LNCaP clone FGC (cell line): ENCODE results near the gene CTBP2.

Experiments used
- DNase-seq: peaks from one replicate; pipeline ENCODE4 v3.0.0-alpha.2; 2011; ENCODE audit warnings: low read depth
- H3K4me3 ChIP-seq: 2 replicates; pipeline ENCODE4 v1.5.1; 2011; ENCODE audit warnings: mild to moderate bottlenecking, low read depth, low read length, control low read depth
- TF ChIP-seq, protein P1 (sequence below): IDR thresholded peaks from 2 replicates; pipeline ENCODE4 v1.5.1; 2012; ENCODE audit warnings: mild to moderate bottlenecking; ENCODE audit not compliant: control insufficient read depth, insufficient read depth; ENCODE audit errors: extremely low read depth

Gene CTBP2

DNA sequence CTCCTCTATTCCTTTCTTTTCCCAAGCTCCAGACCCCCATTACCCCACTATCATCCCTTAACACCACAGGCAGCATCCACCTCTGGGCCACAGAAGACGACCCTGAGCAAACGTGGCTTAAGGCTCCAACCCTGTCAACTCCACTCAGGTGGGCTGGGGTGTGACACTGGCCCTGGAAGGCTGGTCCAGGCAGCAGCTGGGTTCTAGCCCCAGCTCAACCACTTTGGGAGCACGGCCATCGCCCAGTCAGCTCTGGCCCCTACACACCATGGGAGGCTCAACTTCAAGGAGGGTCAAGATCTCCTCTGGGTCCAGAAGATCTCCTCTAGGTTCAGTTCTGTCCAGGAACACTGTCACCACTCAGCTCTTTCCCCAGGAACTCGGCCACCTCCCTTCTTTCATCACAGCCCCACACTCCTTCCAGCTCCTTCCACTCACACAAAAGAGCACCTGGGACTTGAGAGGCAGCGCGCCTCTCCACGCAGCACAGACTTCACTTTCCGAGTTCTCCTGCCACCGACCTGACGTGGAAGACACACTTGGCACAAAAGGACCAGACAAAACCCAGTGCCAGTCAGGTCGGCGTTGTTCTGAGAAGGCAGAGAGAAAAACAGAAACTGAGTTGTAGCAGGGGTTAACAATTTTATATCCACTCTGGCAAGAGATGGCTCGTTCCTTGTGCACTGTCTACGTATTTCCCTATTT lies 84.1 kb downstream of the CTBP2 start:
- TF ChIP-seq, protein P1, sequence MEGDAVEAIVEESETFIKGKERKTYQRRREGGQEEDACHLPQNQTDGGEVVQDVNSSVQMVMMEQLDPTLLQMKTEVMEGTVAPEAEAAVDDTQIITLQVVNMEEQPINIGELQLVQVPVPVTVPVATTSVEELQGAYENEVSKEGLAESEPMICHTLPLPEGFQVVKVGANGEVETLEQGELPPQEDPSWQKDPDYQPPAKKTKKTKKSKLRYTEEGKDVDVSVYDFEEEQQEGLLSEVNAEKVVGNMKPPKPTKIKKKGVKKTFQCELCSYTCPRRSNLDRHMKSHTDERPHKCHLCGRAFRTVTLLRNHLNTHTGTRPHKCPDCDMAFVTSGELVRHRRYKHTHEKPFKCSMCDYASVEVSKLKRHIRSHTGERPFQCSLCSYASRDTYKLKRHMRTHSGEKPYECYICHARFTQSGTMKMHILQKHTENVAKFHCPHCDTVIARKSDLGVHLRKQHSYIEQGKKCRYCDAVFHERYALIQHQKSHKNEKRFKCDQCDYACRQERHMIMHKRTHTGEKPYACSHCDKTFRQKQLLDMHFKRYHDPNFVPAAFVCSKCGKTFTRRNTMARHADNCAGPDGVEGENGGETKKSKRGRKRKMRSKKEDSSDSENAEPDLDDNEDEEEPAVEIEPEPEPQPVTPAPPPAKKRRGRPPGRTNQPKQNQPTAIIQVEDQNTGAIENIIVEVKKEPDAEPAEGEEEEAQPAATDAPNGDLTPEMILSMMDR = no peak
- H3K4me3 ChIP-seq = no peak overlapping the region
- no peak for DNase-seq

DNA sequence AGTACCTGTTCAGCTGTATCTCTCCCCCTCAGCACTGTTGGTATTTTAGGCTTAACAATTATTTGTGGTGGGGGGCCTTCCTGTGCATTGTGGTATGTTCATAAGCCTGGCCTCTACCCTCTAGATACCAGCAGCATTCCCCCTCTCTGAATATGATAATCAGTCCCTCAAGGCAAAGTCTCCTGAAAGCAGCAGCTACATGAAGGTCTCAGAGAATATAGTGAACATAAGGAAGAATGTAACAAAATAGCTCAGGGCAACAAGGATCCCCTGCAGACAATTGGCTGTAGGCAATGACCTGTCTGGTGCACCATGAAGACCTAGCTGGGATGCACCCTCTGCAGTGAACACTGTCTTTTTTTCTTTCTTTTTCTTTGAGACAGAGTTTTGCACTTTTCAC lies 86.4 kb downstream of the CTBP2 start:
- H3K4me3 ChIP-seq = no peak overlapping the region
- no peak for DNase-seq
- TF ChIP-seq, protein P1 = no peak

DNA sequence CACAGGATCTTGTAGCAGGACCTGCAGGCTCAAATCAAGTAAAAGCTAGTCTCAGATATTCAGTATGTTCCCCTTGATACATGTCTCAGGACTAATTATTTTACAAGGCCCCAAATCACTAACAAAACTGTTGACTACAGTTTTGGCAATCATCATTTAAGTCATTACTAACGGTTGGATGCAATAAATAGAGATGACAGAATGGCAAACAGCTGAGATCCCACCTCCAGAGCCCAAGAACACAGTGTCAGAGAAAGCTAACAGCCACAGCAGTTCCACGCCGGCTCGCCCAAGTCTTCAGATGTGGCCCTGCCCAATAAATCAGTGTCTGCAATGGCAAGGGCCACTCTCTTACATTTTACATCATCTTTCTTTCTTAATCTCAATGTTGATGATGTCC lies 87.6 kb downstream of the CTBP2 start:
- no peak overlapping the region for H3K4me3 ChIP-seq
- DNase-seq = no peak
- TF ChIP-seq, protein P1 = no peak

DNA sequence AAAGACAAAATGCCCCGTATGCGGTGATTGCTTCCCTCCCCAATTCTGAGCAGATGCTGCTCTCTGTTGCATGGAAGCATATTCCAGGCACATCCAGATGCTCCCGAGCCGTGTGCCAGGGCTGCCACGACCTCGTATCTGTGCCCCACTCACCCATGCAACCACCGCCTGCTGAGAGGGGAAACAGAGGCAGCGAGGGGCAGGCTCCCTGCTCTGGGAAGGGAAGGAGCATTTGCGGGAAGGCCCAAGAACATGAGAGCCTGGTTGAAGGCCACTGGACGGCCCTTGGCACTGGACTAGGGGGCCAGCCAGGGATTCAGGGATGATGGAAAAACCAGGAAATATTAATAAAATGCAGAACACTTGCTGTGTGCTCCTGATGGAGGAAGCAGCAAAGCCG lies 89.4 kb downstream of the CTBP2 start:
- H3K4me3 ChIP-seq = no peak overlapping the region
- TF ChIP-seq, protein P1 = no peak
- DNase-seq = no peak

DNA sequence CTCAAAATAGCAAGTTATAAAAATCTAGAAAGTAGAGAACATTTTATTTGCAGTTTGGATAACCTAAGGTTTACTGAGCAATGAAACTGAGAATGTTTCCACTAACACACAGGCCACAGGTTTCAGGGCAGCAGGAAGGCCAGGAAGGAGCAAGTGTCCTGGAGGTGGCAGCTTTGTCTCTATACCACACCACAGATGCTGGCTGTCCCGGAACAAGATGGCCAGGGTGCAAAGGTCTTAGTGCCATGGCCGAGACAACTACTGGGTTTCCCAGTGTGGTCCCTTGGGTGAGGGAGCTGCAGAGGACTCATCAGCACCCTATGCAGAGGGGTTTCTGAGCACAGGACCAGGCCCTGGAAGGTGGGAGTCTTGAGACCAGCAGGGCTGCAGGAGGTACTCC lies 92.0 kb downstream of the CTBP2 start:
- no peak for DNase-seq
- TF ChIP-seq, protein P1 = no peak
- no peak overlapping the region for H3K4me3 ChIP-seq

DNA sequence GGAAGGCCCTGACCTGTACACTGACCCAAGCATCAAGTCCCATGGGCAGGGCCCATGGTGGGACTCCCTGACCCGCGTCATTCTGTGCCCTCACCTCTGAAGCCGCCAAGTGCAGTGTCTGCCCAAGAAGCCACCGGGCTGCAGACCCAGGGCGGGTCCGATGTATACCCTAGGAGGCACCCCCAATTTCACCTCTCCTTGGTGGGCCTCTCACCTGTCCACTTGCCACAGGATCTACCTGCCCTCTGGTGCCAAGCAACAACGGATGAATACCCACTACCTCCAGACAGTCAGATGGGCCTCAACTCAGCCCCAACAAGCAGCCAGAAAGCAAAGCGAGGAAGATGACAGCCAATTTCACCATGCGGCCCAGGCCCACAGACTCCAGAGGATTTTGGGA lies 92.6 kb downstream of the CTBP2 start:
- TF ChIP-seq, protein P1 = no peak
- H3K4me3 ChIP-seq = no peak overlapping the region
- no peak for DNase-seq
